Kidney epithelial cell (primary cell): ENCODE measurements around the gene CYB561D1. TPM values are rescaled to one million over a fixed set of nuclear protein-coding genes. Genes with fewer than 3 reads are reported as not detected.

Experiments
- DNase-seq: peaks from one replicate; pipeline ENCODE4 v3.0.0-alpha.2; 2010; ENCODE audit warnings: low read depth
- H3K27me3 ChIP-seq: 2 replicates; pipeline ENCODE4 v1.6.0; 2011; ENCODE audit warnings: low read length; ENCODE audit not compliant: control insufficient read depth, insufficient read depth
- H3K36me3 ChIP-seq: 2 replicates; pipeline ENCODE4 v1.5.1; 2011; ENCODE audit warnings: low read length; ENCODE audit not compliant: control insufficient read depth, insufficient read depth
- H3K4me3 ChIP-seq: 2 replicates; pipeline ENCODE4 v1.5.1; 2011; ENCODE audit warnings: low read depth, mild to moderate bottlenecking, control low read depth, low read length
- CTCF ChIP-seq: IDR thresholded peaks from 2 replicates; pipeline ENCODE4 v1.5.1; 2011; ENCODE audit warnings: mild to moderate bottlenecking, moderate library complexity, low read length, control low read depth, inconsistent platforms; ENCODE audit not compliant: insufficient read depth, poor library complexity, severe bottlenecking
- total RNA-seq: library from RNA; depleted of rRNA; stranded (reverse); fragments of >200 nt; gene quantifications from 2 replicates; pipeline ENCODE4 v1.2.3, GENCODE V29; 2015

CYB561D1 gene
- total RNA-seq, 1 donor from 2014 or later, result 13.0 TPM

DNA sequence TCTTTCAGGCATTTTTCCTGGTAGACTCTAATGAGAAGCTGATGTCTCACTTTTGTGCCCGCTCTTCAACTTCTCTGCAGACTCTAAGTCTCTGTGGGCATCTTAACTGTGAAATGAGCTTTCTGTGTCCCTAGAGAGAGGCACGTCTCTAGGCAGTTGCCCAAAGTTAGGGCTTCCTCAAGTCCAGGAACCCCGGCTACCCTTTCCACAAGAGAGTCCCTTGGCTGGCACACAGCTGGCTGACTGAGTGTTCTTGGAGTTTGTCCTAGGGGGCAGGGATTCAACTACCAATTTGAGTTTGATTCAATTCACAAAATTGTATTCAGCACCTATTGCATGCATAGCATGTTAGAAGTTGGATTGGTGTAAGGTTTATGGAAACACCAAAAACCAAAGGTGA is 47.2 kb downstream of the CYB561D1 start:
- no peak for DNase-seq
- Histone ChIP-seq H3K36me3 (no peaks in the 10 kb centered on the region), H3K27me3 (no peaks in the 10 kb centered on the region), H3K4me3 (no peak overlapping the region)
- TF ChIP-seq CTCF, result no peak

- no peaks in the 10 kb centered on the region for H3K27me3 ChIP-seq
- no peak overlapping the region for H3K4me3 ChIP-seq
- no peaks in the 10 kb centered on the region for H3K36me3 ChIP-seq
- TF ChIP-seq CTCF, result no peak
- DNase-seq, result no peak
Measured at GRCh38 chr1:109542657-109543056, 48.8 kb downstream of the CYB561D1 start.

DNA sequence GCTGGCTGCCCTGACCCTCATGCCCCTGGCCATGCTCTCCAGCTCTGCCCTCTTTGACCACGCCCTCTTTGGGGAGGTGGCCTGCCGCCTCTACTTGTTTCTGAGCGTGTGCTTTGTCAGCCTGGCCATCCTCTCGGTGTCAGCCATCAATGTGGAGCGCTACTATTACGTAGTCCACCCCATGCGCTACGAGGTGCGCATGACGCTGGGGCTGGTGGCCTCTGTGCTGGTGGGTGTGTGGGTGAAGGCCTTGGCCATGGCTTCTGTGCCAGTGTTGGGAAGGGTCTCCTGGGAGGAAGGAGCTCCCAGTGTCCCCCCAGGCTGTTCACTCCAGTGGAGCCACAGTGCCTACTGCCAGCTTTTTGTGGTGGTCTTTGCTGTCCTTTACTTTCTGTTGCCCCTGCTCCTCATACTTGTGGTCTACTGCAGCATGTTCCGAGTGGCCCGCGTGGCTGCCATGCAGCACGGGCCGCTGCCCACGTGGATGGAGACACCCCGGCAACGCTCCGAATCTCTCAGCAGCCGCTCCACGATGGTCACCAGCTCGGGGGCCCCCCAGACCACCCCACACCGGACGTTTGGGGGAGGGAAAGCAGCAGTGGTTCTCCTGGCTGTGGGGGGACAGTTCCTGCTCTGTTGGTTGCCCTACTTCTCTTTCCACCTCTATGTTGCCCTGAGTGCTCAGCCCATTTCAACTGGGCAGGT is 49.5 kb downstream of the CYB561D1 start:
- H3K36me3 ChIP-seq, result no peaks in the 10 kb centered on the region
- H3K4me3 ChIP-seq, result no peak overlapping the region
- DNase-seq, result no peak
- no peaks in the 10 kb centered on the region for H3K27me3 ChIP-seq
- no peak for TF ChIP-seq CTCF

GRCh38 chr1:109543988-109544735 is 50.3 kb downstream of the CYB561D1 start:
- no peaks in the 10 kb centered on the region for H3K36me3 ChIP-seq
- H3K27me3 ChIP-seq, result no peaks in the 10 kb centered on the region
- no peak overlapping the region for H3K4me3 ChIP-seq
- DNase-seq, result no peak
- no peak for TF ChIP-seq CTCF

- DNase-seq, result peak; percentile 43
- Histone ChIP-seq H3K4me3 (peak overlapping the region; percentile 6), H3K36me3 (no peaks in the 10 kb centered on the region), H3K27me3 (no peaks in the 10 kb centered on the region)
- TF ChIP-seq CTCF, result peak; percentile 69
Measured at GRCh38 chr1:109546311-109547109, 52.6 kb downstream of the CYB561D1 start.
